Measurements from ENCODE around the gene CXCL5. TPM values are rescaled to one million over a fixed set of nuclear protein-coding genes. Genes with fewer than 3 reads are reported as not detected.

CXCL5 gene
- total and polyA plus RNA-seq, 10 of the 15 experiments (the other 5 are each of a cell fraction or from before 2014, with no cell fraction given), result not detected

DNA sequence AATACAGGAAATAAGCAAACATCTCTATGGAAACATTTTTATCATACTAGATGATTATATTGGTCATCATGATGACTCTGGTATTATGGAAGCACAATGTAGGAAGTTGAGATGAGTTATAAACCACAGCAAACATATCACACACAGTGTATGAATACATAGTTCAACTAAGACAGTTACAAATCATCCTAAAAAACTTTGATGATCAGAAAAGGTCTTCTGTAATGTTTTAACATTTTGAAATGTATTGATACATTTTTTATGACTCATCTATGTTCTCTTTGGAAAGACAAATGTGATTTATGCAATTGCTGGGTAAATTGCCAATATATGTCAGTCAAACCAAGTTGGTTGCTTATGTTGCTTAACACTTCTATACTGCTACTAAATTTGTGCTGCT is 35.3 kb upstream of the CXCL5 start (continued):
- TF ChIP-seq SKIL (IDR thresholded peaks at IDR 0.05; ENCODE audit: low read depth, poor library complexity, severe bottlenecking) (no peak), ATF7 (IDR thresholded peaks at IDR 0.05; ENCODE audit: low read depth) (no peak), RFX5 (IDR thresholded peaks at IDR 0.05; ENCODE audit: low read depth, low read length) (no peak)
- TF ChIP-seq, protein P1, sequence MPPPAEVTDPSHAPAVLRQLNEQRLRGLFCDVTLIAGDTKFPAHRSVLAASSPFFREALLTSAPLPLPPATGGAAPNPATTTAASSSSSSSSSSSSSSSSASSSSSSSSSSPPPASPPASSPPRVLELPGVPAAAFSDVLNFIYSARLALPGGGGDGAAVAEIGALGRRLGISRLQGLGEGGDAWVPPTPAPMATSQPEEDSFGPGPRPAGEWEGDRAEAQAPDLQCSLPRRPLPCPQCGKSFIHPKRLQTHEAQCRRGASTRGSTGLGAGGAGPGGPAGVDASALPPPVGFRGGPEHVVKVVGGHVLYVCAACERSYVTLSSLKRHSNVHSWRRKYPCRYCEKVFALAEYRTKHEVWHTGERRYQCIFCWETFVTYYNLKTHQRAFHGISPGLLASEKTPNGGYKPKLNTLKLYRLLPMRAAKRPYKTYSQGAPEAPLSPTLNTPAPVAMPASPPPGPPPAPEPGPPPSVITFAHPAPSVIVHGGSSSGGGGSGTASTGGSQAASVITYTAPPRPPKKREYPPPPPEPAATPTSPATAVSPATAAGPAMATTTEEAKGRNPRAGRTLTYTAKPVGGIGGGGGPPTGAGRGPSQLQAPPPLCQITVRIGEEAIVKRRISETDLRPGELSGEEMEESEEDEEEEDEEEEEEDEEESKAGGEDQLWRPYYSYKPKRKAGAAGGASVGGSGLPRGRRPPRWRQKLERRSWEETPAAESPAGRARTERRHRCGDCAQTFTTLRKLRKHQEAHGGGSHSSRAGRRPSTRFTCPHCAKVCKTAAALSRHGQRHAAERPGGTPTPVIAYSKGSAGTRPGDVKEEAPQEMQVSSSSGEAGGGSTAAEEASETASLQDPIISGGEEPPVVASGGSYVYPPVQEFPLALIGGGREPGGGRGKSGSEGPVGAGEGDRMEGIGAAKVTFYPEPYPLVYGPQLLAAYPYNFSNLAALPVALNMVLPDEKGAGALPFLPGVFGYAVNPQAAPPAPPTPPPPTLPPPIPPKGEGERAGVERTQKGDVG (CRISPR knock-in tag; IDR thresholded peaks at IDR 0.05), result no peak

GRCh38 chr4:74032064-74032463 is 33.6 kb upstream of the CXCL5 start:
- Histone ChIP-seq H3K27ac (ENCODE audit: control insufficient read depth, insufficient read depth) (no peak overlapping the region), H2AFZ (ENCODE audit: control insufficient read depth, low read depth, low read length) (no peak overlapping the region), H3K4me1 (ENCODE audit: control insufficient read depth, insufficient read depth, low read length) (no peaks in the 10 kb centered on the region), H3K79me2 (ENCODE audit: control insufficient read depth, insufficient read depth, low read length) (no peaks in the 10 kb centered on the region), H3K9ac (ENCODE audit: control insufficient read depth, insufficient read depth, low read length) (no peak overlapping the region), H4K20me1 (ENCODE audit: control insufficient read depth, insufficient read depth) (no peaks in the 10 kb centered on the region), H3K27me3 (replicated peaks in 1 of 2; ENCODE audit: control insufficient read depth in 2 of 2, insufficient read depth in 2 of 2, low read length in 1 of 2) (no peaks in the 10 kb centered on the region), H3K36me3 (ENCODE audit: control insufficient read depth in 2 of 2, insufficient read depth in 2 of 2, low read length in 1 of 2) (no peaks in the 10 kb centered on the region), H3K4me3 (no peak overlapping the region), H3K4me2 (ENCODE audit: control insufficient read depth, insufficient read depth) (no peak overlapping the region), H3K9me3 (replicated peaks; ENCODE audit: control insufficient read depth, insufficient read depth, low read length) (no peaks in the 10 kb centered on the region)
- no peak for DNase-seq (ENCODE audit: low read depth, low spot score)
- CTCF ChIA-PET, result no interaction called here
- SMC1A ChIA-PET (ENCODE audit: uncharacterized antibody, unreplicated experiment), result no interaction called here
- in situ Hi-C loops (cut with MboI), result no loop called here
- intact Hi-C loops (cut with micrococcal nuclease; ENCODE audit: unreplicated experiment), result loop anchor here (10.0 kb wide), 1 partner anchor 367 kb away; no protein-coding TSS in a partner anchor
- RAD21 ChIA-PET (ENCODE audit: unreplicated experiment), result no interaction called here
- no TSS peak for BruUV-seq (replicated peaks)
- POLR2A ChIA-PET, result no interaction called here
- ATAC-seq, result no peak
- no peak for FAIRE-seq
- TF ChIP-seq, protein P2, sequence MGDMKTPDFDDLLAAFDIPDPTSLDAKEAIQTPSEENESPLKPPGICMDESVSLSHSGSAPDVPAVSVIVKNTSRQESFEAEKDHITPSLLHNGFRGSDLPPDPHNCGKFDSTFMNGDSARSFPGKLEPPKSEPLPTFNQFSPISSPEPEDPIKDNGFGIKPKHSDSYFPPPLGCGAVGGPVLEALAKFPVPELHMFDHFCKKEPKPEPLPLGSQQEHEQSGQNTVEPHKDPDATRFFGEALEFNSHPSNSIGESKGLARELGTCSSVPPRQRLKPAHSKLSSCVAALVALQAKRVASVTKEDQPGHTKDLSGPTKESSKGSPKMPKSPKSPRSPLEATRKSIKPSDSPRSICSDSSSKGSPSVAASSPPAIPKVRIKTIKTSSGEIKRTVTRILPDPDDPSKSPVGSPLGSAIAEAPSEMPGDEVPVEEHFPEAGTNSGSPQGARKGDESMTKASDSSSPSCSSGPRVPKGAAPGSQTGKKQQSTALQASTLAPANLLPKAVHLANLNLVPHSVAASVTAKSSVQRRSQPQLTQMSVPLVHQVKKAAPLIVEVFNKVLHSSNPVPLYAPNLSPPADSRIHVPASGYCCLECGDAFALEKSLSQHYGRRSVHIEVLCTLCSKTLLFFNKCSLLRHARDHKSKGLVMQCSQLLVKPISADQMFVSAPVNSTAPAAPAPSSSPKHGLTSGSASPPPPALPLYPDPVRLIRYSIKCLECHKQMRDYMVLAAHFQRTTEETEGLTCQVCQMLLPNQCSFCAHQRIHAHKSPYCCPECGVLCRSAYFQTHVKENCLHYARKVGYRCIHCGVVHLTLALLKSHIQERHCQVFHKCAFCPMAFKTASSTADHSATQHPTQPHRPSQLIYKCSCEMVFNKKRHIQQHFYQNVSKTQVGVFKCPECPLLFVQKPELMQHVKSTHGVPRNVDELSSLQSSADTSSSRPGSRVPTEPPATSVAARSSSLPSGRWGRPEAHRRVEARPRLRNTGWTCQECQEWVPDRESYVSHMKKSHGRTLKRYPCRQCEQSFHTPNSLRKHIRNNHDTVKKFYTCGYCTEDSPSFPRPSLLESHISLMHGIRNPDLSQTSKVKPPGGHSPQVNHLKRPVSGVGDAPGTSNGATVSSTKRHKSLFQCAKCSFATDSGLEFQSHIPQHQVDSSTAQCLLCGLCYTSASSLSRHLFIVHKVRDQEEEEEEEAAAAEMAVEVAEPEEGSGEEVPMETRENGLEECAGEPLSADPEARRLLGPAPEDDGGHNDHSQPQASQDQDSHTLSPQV (IDR thresholded peaks at IDR 0.05), result no peak
- TF ChIP-seq ETV6 (conservative IDR thresholded peaks at IDR 0.05 in 1 of 2, IDR thresholded peaks at IDR 0.05 in 1 of 2; ENCODE audit: borderline replicate concordance in 1 of 2, low read depth in 1 of 2) (no peak), CBX5 (IDR thresholded peaks at IDR 0.05; ENCODE audit: low read depth) (no peak), BHLHE40 (IDR thresholded peaks at IDR 0.05; ENCODE audit: borderline replicate concordance in 1 of 2, low read depth in 2 of 2, low read length in 1 of 2) (no peak), STAT1 (conservative IDR thresholded peaks at IDR 0.05) (no peak), EP300 (IDR thresholded peaks at IDR 0.05; ENCODE audit: borderline replicate concordance in 1 of 2, control insufficient read depth in 1 of 2, low read depth in 2 of 2, low read length in 2 of 2) (no peak), TCF7 (IDR thresholded peaks at IDR 0.05; ENCODE audit: borderline replicate concordance) (no peak), BMI1 (IDR thresholded peaks at IDR 0.05; ENCODE audit: borderline replicate concordance) (no peak), SIN3A (IDR thresholded peaks at IDR 0.05; ENCODE audit: low read depth, low read length) (no peak), RFX5 (IDR thresholded peaks at IDR 0.05; ENCODE audit: low read depth, low read length) (no peak), FOXM1 (IDR thresholded peaks at IDR 0.05; ENCODE audit: low read depth, low read length) (no peak)

Measured in GM12878 (cell line).